SK-N-SH (cell line): Measurements from ENCODE around the gene CGN. TPM values are rescaled to one million over a fixed set of nuclear protein-coding genes. Genes with fewer than 3 reads are reported as not detected.

Experiments used
- CTCF ChIA-PET: fragments of 300-600, 350-600 bp; formaldehyde crosslinking; extraction: SDS; loops from one replicate; lab custom pipeline; 2021; lab: Yijun Ruan, JAX
- POLR2A ChIA-PET: fragments of 350-600 bp; sonication (Branson Sonifier 250); formaldehyde crosslinking; extraction: SDS; loops from one replicate; lab custom pipeline; 2020; ENCODE audit warnings: antibody characterized with exemption, inconsistent platforms; lab: Yijun Ruan, JAX
- DNase-seq: peaks from one replicate; pipeline ENCODE4 v3.0.0; 2012
- H2AFZ ChIP-seq: fragments of 200-600 bp; sonication (generic); 2 replicates; pipeline ENCODE4 v1.8.1; 2016; ENCODE audit warnings: antibody characterized with exemption, mild to moderate bottlenecking, low read depth
- H3F3A ChIP-seq: fragments of 200-600 bp; sonication (generic); replicated peaks from 2 replicates; pipeline ENCODE3; 2016; ENCODE audit warnings: antibody characterized with exemption, mild to moderate bottlenecking; ENCODE audit not compliant: insufficient read depth
- H3K27ac ChIP-seq, 2 experiments: fragments of 200-500 bp in 1 of 2; fragments of 200-600 bp in 1 of 2; sonication (Bioruptor generic) in 1 of 2; sonication (generic), shearing (Covaris generic) in 1 of 2; 2 replicates each; pipeline versions ENCODE4 v1.5.1 to v1.6.1; 2014 to 2016; ENCODE audit warnings: low read depth in 2 of 2, inconsistent platforms in 1 of 2, low read length in 1 of 2, mild to moderate bottlenecking in 1 of 2, mixed read lengths in 1 of 2
- H3K27me3 ChIP-seq: fragments of 200-600 bp; sonication (generic), shearing (Covaris generic); 2 replicates; pipeline ENCODE4 v1.6.1; 2016; ENCODE audit warnings: mixed run types; ENCODE audit not compliant: insufficient read depth
- H3K36me3 ChIP-seq, 2 experiments: fragments of 200-500 bp in 1 of 2; fragments of 200-600 bp in 1 of 2; sonication (Bioruptor generic) in 1 of 2; sonication (generic) in 1 of 2; replicated peaks in 1 of 2; 2 replicates each; pipeline versions ENCODE3 to v1.5.1; 2014 to 2016; ENCODE audit warnings: low read length in 1 of 2, mild to moderate bottlenecking in 1 of 2; ENCODE audit not compliant: insufficient read depth in 2 of 2, control insufficient read depth in 1 of 2
- H3K4me1 ChIP-seq, 2 experiments: fragments of 200-500 bp in 1 of 2; fragments of 200-600 bp in 1 of 2; sonication (Bioruptor generic) in 1 of 2; sonication (generic), shearing (Covaris generic) in 1 of 2; 2 replicates each; pipeline versions ENCODE4 v1.5.1 to v1.6.1; 2014 to 2016; ENCODE audit warnings: low read depth in 1 of 2, low read length in 1 of 2, mixed run types in 1 of 2; ENCODE audit not compliant: insufficient read depth in 2 of 2, control insufficient read depth in 1 of 2
- H3K4me2 ChIP-seq: fragments of 200-600 bp; sonication (generic), shearing (Covaris generic); 2 replicates; pipeline ENCODE4 v1.6.1; 2017; ENCODE audit warnings: mixed run types
- H3K4me3 ChIP-seq, 2 experiments: fragments of 200-500 bp in 1 of 2; fragments of 200-600 bp in 1 of 2; sonication (Bioruptor generic) in 1 of 2; sonication (generic), shearing (Covaris generic) in 1 of 2; 2 replicates each; pipeline versions ENCODE4 v1.5.1 to v1.8.1; 2014 to 2016; ENCODE audit warnings: low read depth in 2 of 2, inconsistent platforms in 1 of 2, low read length in 1 of 2, mild to moderate bottlenecking in 1 of 2, mixed read lengths in 1 of 2, moderate library complexity in 1 of 2
- H3K79me2 ChIP-seq: fragments of 200-600 bp; sonication (generic); 2 replicates; pipeline ENCODE4 v1.8.1; 2017; ENCODE audit warnings: mild to moderate bottlenecking; ENCODE audit not compliant: insufficient read depth
- H3K9ac ChIP-seq: fragments of 200-600 bp; sonication (generic); 2 replicates; pipeline ENCODE4 v1.6.1; 2017; ENCODE audit warnings: mixed run types
- H3K9me2 ChIP-seq: fragments of 200-600 bp; sonication (generic); 2 replicates; pipeline ENCODE4 v1.6.1; 2017; ENCODE audit warnings: mixed run types
- H3K9me3 ChIP-seq: fragments of 200-600 bp; sonication (generic); 2 replicates; pipeline ENCODE4 v1.6.1; 2017; ENCODE audit warnings: mixed run types, mild to moderate bottlenecking, moderate library complexity
- H4K20me1 ChIP-seq: fragments of 200-600 bp; sonication (generic); 2 replicates; pipeline ENCODE4 v1.6.1; 2017; ENCODE audit warnings: mild to moderate bottlenecking, mixed run types; ENCODE audit not compliant: insufficient read depth
- CHD2 ChIP-seq: fragments of 150-350 bp; IDR thresholded peaks from 2 replicates; pipeline ENCODE4 v1.6.1; 2018; ENCODE audit warnings: low read length; ENCODE audit not compliant: partially characterized antibody
- ELF1 ChIP-seq: IDR thresholded peaks from 2 replicates; pipeline ENCODE4 v1.4.0; 2012
- EZH2phosphoT487 ChIP-seq: fragments of 200-600 bp; sonication (generic); IDR thresholded peaks from 2 replicates; pipeline ENCODE4 v1.6.1; 2017; ENCODE audit warnings: low read depth, mixed run types, mild to moderate bottlenecking, antibody characterized with exemption, moderate library complexity, borderline replicate concordance
- FOSL2 ChIP-seq: IDR thresholded peaks from 2 replicates; pipeline ENCODE4 v1.4.0; 2012; ENCODE audit warnings: low read depth, mild to moderate bottlenecking, moderate library complexity, borderline replicate concordance
- FOXM1 ChIP-seq: IDR thresholded peaks from 2 replicates; pipeline ENCODE4 v1.4.0; 2012; ENCODE audit warnings: low read depth, mild to moderate bottlenecking
- GABPA ChIP-seq: IDR thresholded peaks from 2 replicates; pipeline ENCODE4 v1.4.0; 2012; ENCODE audit warnings: low read depth, mild to moderate bottlenecking
- GATA2 ChIP-seq: sonication (generic); formaldehyde crosslinking; IDR thresholded peaks from 2 replicates; pipeline ENCODE4 v1.5.0; 2020; ENCODE audit warnings: mild to moderate bottlenecking, missing genetic modification reagents
- NFIC ChIP-seq: IDR thresholded peaks from 2 replicates; pipeline ENCODE4 v1.4.0; 2012; ENCODE audit warnings: borderline replicate concordance
- PBX3 ChIP-seq: IDR thresholded peaks from 2 replicates; pipeline ENCODE4; 2012
- REST ChIP-seq: IDR thresholded peaks from 2 replicates; pipeline ENCODE4 v1.6.1; 2012; ENCODE audit warnings: mild to moderate bottlenecking, low read depth, low read length, moderate library complexity
- RFX5 ChIP-seq: IDR thresholded peaks from 2 replicates; pipeline ENCODE4 v1.6.1; 2012; ENCODE audit warnings: mild to moderate bottlenecking, improper control_type of control experiment, low read length
- SIN3A ChIP-seq: IDR thresholded peaks from 2 replicates; pipeline ENCODE4 v1.6.1; 2012; ENCODE audit warnings: low read depth, mild to moderate bottlenecking, low read length, moderate library complexity, borderline replicate concordance
- SMC3 ChIP-seq: IDR thresholded peaks from 2 replicates; pipeline ENCODE4 v1.6.1; 2012; ENCODE audit warnings: low read depth, low read length, improper control_type of control experiment
- TCF12 ChIP-seq: IDR thresholded peaks from 2 replicates; pipeline ENCODE4 v1.4.0; 2012
- YY1 ChIP-seq: IDR thresholded peaks from 2 replicates; pipeline ENCODE4 v1.4.0; 2012; ENCODE audit warnings: low read depth, mild to moderate bottlenecking
- ZBTB33 ChIP-seq: IDR thresholded peaks from 2 replicates; pipeline ENCODE4 v1.4.0; 2012; ENCODE audit warnings: low read depth, borderline replicate concordance
- WGBS: methylation state at CpG from one replicate; pipeline ENCODE4 v1.1.6; 2017; ENCODE audit warnings: low lambda C conversion rate; 5-methylcytosine and 5-hydroxymethylcytosine counted together
- polyA plus RNA-seq, 3 experiments: library from polyadenylated mRNA; depleted of rRNA; stranded (reverse); fragments of >200 nt; gene quantifications; 2 replicates each; pipeline ENCODE4 v1.2.3, GENCODE V29; 2012
- TF ChIP-seq, protein P1 (sequence below): fragments of 150-350 bp; IDR thresholded peaks from 2 replicates; pipeline ENCODE4 v1.6.1; 2016; ENCODE audit warnings: mild to moderate bottlenecking, low read depth, low read length

CGN gene
- polyA plus RNA-seq, 1 of the 3 experiments (the other 2 are of a cell fraction): 0.36 TPM

DNA sequence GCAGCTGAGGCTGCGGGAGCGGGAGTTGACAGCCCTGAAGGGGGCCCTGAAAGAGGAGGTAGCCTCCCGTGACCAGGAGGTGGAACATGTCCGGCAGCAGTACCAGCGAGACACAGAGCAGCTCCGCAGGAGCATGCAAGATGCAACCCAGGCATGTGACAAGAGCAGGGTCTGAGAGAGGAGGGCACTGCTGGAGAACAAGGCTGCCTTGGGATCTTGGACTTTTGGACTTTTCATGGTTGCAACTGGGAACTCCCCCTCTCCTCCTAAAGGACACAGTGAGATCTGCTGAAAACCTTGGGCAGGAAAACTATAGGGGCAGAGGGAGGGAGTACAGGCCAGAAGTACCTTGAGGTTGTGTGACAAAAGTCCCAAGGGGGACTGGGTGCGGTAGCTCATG is 13.5 kb downstream of the CGN start:
- Histone ChIP-seq H3K27ac (no peak overlapping the region), H3K9ac (no peak overlapping the region), H3K36me3 (no peaks in the 10 kb centered on the region), H3K27me3 (no peaks in the 10 kb centered on the region), H3K9me2 (no peaks in the 10 kb centered on the region), H3K4me2 (no peak overlapping the region), H3K9me3 (no peaks in the 10 kb centered on the region)
- POLR2A ChIA-PET: no interaction called here
- TF ChIP-seq, protein P1, sequence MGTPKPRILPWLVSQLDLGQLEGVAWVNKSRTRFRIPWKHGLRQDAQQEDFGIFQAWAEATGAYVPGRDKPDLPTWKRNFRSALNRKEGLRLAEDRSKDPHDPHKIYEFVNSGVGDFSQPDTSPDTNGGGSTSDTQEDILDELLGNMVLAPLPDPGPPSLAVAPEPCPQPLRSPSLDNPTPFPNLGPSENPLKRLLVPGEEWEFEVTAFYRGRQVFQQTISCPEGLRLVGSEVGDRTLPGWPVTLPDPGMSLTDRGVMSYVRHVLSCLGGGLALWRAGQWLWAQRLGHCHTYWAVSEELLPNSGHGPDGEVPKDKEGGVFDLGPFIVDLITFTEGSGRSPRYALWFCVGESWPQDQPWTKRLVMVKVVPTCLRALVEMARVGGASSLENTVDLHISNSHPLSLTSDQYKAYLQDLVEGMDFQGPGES: no peak
- TF ChIP-seq GATA2 (CRISPR knock-in tag) (no peak), ZBTB33 (no peak), RFX5 (no peak), FOXM1 (no peak), FOSL2 (no peak), ELF1 (no peak), CHD2 (no peak), SIN3A (no peak), NFIC (no peak), EZH2phosphoT487 (no peak), TCF12 (no peak), GABPA (no peak), YY1 (no peak)
- TF ChIP-seq, all 33 proteins: peak for 0
- Histone ChIP-seq H3K79me2 (no peaks in the 10 kb centered on the region), H3F3A (no peaks in the 10 kb centered on the region), H3K4me3 (no peak overlapping the region), H4K20me1 (no peaks in the 10 kb centered on the region), H3K4me1 (peaks cover 0 to 6% of the 10 kb centered on the region in 2 experiments; a peak in 1 of 4 replicates), H2AFZ (no peak overlapping the region)
- CTCF ChIA-PET: interaction anchor here (1.2 kb wide), 1 partner anchor 69 kb away, joined by 3 read pairs; no protein-coding TSS in a partner anchor
- DNase-seq: no peak
- 92% methylated on average over 7 of the region's 7 CpGs for WGBS

GRCh38 chr1:151526735-151527525 is 15.7 kb downstream of the CGN start:
- Histone ChIP-seq H3K4me3 (no peak overlapping the region), H3K79me2 (no peaks in the 10 kb centered on the region), H4K20me1 (no peaks in the 10 kb centered on the region), H2AFZ (no peak overlapping the region), H3K27ac (peak overlapping the region in 1 of 2 experiments; percentile 36; a peak in 2 of 4 replicates), H3K9ac (no peak overlapping the region), H3K4me1 (peaks cover 0 to 6% of the 10 kb centered on the region in 2 experiments; a peak in 1 of 4 replicates), H3K9me3 (no peaks in the 10 kb centered on the region), H3K27me3 (no peaks in the 10 kb centered on the region), H3K36me3 (no peaks in the 10 kb centered on the region), H3K4me2 (no peak overlapping the region), H3K9me2 (no peaks in the 10 kb centered on the region), H3F3A (no peaks in the 10 kb centered on the region)
- WGBS: 78% methylated on average over 7 of the region's 7 CpGs
- POLR2A ChIA-PET: interaction anchor here (0.8 to 1.5 kb wide), 2 partner anchors 8 to 13 kb away, joined by 3 to 4 read pairs; partner anchors contain the start of gene TUFT1
- CTCF ChIA-PET: interaction anchor here (0.7 kb wide), 1 partner anchor 15 kb away, joined by 4 read pairs; the partner anchor contains the start of gene CGN
- peak; percentile 67 for DNase-seq
- no peak for TF ChIP-seq SMC3
- no peak for TF ChIP-seq EZH2phosphoT487
- no peak for TF ChIP-seq PBX3
- TF ChIP-seq REST: no peak
- TF ChIP-seq GABPA: no peak
- no peak for TF ChIP-seq SIN3A
